Mesenteric fat pad (tissue), 1 donor: ENCODE results near the gene LNX1. TPM values are rescaled to one million over a fixed set of nuclear protein-coding genes. Genes with fewer than 3 reads are reported as not detected.

Experiments used
- DNase-seq: peaks from one replicate; pipeline ENCODE4 v3.0.0-alpha.2; 2020; ENCODE audit warnings: low spot score
- total RNA-seq: library from RNA; stranded (reverse); fragmentation: NEBNext Ultra II Directional; extraction: Animal tissue kit (Norgen Biotek cat#: 25700); gene quantifications from one replicate; pipeline ENCODE4 v1.2.1, GENCODE V29; 2021
- donor health status: DM: yes; HTN: yes; CAD: no.

Gene LNX1
- total RNA-seq, 1 donor from 2014 or later, result 20.7 TPM

GRCh38 chr4:53601251-53601764, 10.0 kb upstream of the LNX1 start:
- DNase-seq, result no peak

GRCh38 chr4:53599632-53600031, 8.3 kb upstream of the LNX1 start:
- no peak for DNase-seq

DNA sequence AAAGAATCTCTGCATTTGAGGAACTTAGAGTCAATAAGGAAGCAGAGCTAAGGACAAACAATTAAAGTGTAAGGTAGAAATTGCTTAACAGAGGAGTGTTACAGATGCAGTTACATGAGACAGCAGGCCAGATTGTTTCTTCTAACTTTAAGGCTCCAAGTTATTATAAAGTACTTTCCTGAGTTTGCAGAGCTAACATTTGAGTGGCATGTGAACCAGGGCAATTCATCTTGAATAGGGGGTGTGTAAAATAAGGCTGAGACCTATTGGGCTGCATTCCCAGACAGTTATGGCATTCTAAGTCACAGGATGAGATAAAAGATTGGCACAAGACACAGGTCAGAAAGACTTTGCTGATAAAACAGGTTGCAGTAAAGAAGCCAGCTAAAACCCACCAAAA, 7.6 kb upstream of the LNX1 start:
- no peak for DNase-seq

- DNase-seq, result no peak
Observed at GRCh38 chr4:53598483-53598882, 7.2 kb upstream of the LNX1 start.

- no peak for DNase-seq
Observed at GRCh38 chr4:53596901-53597300, 5.6 kb upstream of the LNX1 start.

GRCh38 chr4:53595834-53596233, 4.5 kb upstream of the LNX1 start:
- no peak for DNase-seq

- no peak for DNase-seq
Observed at GRCh38 chr4:53595204-53595603, 3.9 kb upstream of the LNX1 start.

- no peak for DNase-seq
Observed at GRCh38 chr4:53593765-53594164, 2.5 kb upstream of the LNX1 start.

GRCh38 chr4:53592686-53593501, 1.6 kb upstream of the LNX1 start:
- no peak for DNase-seq

DNA sequence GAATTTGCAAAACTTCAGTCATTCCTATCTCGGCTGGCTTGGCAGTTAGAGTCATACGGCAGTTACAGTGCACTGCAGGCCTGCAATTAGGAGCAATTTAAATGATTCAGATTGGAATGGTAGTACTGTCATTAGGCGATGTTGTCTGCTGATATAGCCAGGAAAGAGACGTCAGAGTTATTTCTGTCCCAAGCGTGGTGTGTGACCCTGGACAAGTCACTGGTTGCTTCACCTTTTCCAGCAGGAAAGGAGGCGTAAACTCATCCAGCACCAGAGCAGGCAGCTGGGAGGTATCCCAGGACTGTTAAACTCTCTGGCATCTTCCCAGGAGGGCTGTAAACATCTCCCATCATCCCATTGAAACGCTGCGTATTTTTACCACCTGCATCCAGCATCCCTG, 836 bp upstream of the LNX1 start:
- no peak for DNase-seq

DNA sequence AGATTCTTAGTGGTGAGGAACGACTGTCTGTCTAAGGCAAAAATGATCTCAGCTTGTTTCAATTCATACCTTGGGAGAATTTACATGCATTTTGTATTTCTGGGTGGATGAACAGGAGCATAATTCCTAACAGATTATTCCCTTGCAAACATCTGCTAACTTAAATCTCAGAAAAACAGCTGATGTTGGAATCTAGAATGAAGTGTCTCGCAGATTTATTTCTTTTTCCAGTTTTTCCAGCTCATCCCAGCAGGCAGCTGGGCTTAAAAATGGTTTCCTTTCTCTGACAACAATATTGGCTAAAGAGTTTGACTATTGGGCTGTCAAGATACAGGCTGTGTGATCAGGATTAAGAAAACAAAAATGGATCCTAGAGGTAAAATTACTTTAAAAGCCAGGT, 1.1 kb downstream of the LNX1 start:
- DNase-seq, result no peak

DNA sequence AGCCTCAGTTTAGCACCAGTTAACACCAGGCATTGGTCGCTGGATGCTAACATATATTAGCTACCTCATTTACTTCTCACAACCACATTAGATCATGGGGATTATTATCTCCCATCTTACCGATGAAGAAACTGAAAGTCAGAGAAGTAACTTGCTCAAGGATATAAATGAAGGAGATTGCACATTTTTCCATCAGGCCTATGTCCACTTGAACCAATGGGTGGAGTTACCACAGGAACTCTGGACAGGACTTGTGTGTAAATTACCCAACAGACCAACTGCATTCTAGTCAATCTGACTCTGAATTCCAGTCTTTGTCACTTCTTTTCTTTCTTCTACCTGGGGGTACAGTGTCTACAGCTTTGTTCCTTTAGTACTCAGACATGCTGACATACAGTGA, 1.8 kb downstream of the LNX1 start:
- no peak for DNase-seq

- DNase-seq, result no peak
Observed at GRCh38 chr4:53587135-53587534, 4.2 kb downstream of the LNX1 start.

DNA sequence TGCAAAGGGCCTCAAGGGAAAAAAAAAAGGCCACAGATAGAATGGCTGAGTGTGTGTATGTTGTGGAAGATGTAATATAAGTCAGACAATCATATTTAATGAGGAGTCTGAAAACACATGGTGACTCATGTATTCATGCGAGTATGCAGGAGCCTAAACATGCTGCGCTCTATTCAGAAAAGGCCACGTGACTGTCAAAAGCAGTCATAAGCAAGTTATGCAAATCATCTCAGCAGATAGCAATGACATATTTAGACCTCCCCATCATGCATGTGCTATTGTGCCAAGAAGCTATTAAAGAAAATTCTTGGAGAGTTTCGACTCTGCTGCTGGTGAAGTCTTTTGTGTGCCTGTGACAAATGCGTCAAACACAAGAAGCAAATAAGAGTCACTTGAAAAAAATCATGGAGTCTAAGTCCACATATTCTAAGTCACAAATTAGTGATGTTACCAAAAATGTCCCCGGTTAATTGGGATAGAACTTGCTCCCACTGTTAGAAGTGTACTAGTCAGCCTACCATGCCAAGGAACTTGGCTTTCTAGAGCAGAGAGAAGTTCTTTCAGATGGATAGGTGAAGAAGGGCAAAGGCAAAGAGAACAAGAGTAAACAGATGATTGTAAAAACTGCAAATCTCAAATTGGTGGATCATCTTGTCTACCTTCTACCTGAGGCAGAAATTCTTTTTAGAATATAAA, 5.0 kb downstream of the LNX1 start:
- DNase-seq, result no peak

GRCh38 chr4:53584658-53585057, 6.6 kb downstream of the LNX1 start:
- DNase-seq, result no peak

DNA sequence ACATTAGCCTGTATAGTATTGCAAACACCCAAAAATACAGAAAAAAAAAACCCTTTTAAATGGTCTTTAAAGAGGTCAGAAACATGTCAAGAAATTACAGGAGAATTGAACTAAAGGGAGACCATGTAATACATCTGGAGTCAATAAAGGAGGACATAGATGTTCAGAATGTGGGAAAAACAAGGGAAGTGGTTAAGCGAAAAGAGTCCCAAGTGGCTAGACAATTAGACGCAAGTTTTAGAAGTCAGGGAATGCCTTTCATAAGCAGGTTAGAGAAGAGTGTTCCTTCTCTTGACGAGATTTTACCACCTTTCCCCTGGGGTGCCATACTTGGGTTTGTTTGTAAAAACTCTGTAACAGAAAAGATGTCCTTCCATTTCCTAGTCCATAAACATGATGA, 7.8 kb downstream of the LNX1 start:
- no peak for DNase-seq

GRCh38 chr4:53582194-53582593, 9.1 kb downstream of the LNX1 start:
- DNase-seq, result no peak

- no peak for DNase-seq
Observed at GRCh38 chr4:53580274-53580673, 11.0 kb downstream of the LNX1 start.

DNA sequence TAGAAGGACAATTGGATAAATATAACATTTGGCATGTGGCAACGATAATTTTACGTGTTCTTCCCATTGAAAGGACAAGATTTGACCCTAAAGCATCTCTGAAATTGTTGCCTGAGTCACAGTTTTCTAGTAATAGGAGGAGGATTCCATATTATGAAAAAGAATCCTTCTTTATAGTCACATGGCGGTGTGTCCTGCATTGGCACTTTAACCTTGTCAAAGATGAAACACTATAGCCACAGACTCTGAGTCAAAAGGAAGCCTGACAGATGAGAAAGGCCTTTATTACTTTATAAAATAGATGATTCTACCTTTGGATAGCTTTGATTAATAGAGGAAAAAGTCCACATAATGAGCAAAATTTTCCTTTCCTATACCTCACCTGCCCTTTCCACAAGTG, 11.5 kb downstream of the LNX1 start:
- DNase-seq, result no peak

- DNase-seq, result no peak
Observed at GRCh38 chr4:53576676-53577372, 14.5 kb downstream of the LNX1 start.

DNA sequence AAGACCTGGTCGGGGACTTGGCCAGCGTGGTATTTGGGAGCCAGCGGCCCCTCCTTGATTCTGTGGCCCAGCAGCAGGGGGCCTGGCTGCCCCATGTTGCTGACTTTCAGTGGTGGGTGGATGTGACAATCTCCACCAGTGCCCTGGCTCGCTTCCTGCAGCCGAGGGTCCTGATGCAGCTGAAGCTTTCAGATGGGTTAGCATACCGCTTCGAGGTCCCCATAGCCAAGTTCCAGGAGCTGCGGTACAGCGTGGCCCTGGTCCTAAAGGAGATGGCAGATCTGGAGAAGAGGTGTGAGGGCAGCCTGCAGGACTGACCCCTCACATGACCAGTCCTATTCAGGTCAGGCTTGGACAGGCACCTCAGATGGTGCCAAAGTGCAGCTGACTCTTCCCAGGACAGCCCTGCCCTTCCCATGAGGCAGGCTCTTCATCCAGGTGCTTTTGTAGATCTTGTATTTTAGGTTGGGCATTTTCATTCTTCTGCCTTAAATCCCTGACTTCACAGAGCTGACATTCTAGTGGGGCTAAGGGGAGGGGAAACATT, 15.1 kb downstream of the LNX1 start:
- no peak for DNase-seq

GRCh38 chr4:53575552-53575951, 15.7 kb downstream of the LNX1 start:
- no peak for DNase-seq
